WTC11 (cell line): ENCODE measurements around the gene SOCS1.

Experiments used
- FOXJ3 ChIP-seq: sonication (generic); formaldehyde crosslinking; IDR thresholded peaks from 2 replicates; pipeline ENCODE4 v1.9.0; 2021; ENCODE audit warnings: missing genetic modification reagents, mild to moderate bottlenecking, borderline replicate concordance
- NR2C2 ChIP-seq: sonication (generic); formaldehyde crosslinking; IDR thresholded peaks from 2 replicates; pipeline ENCODE4 v1.8.0; 2022; ENCODE audit warnings: mild to moderate bottlenecking, missing genetic modification reagents
- OVOL2 ChIP-seq: fragments of 250-450 bp; sonication (Bioruptor Pico); IDR thresholded peaks from 2 replicates; pipeline ENCODE4 v1.9.0; 2021; ENCODE audit warnings: mild to moderate bottlenecking, borderline replicate concordance
- RELA ChIP-seq: sonication (generic); formaldehyde crosslinking; IDR thresholded peaks from 2 replicates; pipeline ENCODE4 v1.8.1; 2022; ENCODE audit warnings: missing genetic modification reagents, mild to moderate bottlenecking, borderline replicate concordance
- SMAD3 ChIP-seq: sonication (generic); formaldehyde crosslinking; IDR thresholded peaks from 2 replicates; pipeline ENCODE4 v1.8.0; 2022; ENCODE audit warnings: missing genetic modification reagents, mild to moderate bottlenecking, borderline replicate concordance
- ZNF263 ChIP-seq: sonication (generic); formaldehyde crosslinking; IDR thresholded peaks from 2 replicates; pipeline ENCODE4 v1.8.1; 2022; ENCODE audit warnings: low read depth, mild to moderate bottlenecking, moderate library complexity, missing genetic modification reagents
- TF ChIP-seq, protein P1 (sequence below): fragments of 200-600 bp; IDR thresholded peaks from 2 replicates; pipeline ENCODE4 v1.8.0; 2022; ENCODE audit warnings: antibody characterized with exemption

DNA sequence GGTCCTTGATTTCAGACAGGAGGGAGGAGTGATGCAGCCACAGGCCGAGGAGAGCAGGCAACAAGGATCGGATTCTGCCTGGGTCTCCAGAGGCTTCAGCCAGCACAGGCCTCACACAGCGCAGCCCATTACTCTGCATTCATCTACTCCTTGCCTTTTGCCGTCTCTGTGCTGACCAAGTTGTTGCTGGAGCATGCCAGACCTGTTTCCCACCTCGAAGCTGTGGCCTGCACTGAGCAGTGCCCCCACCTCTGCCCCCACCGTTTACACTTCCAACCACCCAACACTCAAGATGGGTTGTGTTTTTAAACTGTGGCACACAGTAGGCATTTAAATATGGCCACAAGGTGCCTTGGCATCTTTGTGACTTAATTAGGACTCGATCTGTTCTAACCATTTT is 19.0 kb upstream of the SOCS1 start:
- TF ChIP-seq NR2C2 (CRISPR knock-in tag) = no peak
- TF ChIP-seq, protein P1, sequence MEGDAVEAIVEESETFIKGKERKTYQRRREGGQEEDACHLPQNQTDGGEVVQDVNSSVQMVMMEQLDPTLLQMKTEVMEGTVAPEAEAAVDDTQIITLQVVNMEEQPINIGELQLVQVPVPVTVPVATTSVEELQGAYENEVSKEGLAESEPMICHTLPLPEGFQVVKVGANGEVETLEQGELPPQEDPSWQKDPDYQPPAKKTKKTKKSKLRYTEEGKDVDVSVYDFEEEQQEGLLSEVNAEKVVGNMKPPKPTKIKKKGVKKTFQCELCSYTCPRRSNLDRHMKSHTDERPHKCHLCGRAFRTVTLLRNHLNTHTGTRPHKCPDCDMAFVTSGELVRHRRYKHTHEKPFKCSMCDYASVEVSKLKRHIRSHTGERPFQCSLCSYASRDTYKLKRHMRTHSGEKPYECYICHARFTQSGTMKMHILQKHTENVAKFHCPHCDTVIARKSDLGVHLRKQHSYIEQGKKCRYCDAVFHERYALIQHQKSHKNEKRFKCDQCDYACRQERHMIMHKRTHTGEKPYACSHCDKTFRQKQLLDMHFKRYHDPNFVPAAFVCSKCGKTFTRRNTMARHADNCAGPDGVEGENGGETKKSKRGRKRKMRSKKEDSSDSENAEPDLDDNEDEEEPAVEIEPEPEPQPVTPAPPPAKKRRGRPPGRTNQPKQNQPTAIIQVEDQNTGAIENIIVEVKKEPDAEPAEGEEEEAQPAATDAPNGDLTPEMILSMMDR = no peak
- TF ChIP-seq RELA (CRISPR knock-in tag) = no peak
- TF ChIP-seq FOXJ3 = no peak
- no peak for TF ChIP-seq ZNF263 (CRISPR knock-in tag)
- no peak for TF ChIP-seq SMAD3 (CRISPR knock-in tag)
- TF ChIP-seq OVOL2 (CRISPR knock-in tag) = no peak
